PC-9 (cell line): ENCODE results near the gene DDHD1.

Experiments
- CTCF ChIP-seq: fragments of 200-600 bp; sonication (generic); conservative IDR thresholded peaks from 2 replicates; pipeline ENCODE4 v1.6.1; 2017; ENCODE audit warnings: mixed run types, antibody characterized with exemption, mild to moderate bottlenecking, moderate library complexity
- EZH2 ChIP-seq: fragments of 200-600 bp; sonication (generic); IDR thresholded peaks from 2 replicates; pipeline ENCODE4 v1.8.0; 2017; ENCODE audit warnings: antibody characterized with exemption, low read depth

GRCh38 chr14:53055003-53055402 is 98.1 kb downstream of the DDHD1 start:
- TF ChIP-seq CTCF (peak; percentile 75), EZH2 (no peak)
